Measurements from ENCODE around the gene C1orf21. TPM values are rescaled to one million over a fixed set of nuclear protein-coding genes. Genes with fewer than 3 reads are reported as not detected.

The C1orf21 gene
- total and polyA plus RNA-seq, 7 experiments from 2014 or later, result 0.46 to 8.5 (median 1.7) TPM; not detected in 2

- Histone ChIP-seq H3K4me3 (ENCODE audit: low read length) (no peak overlapping the region), H3K4me1 (ENCODE audit: control insufficient read depth in 2 of 2, insufficient read depth in 2 of 2, low read length in 2 of 2) (no peaks in the 10 kb centered on the region), H3K9me3 (ENCODE audit: control insufficient read depth in 2 of 3, low read length in 3 of 3) (no peaks in the 10 kb centered on the region), H3K27ac (ENCODE audit: low read depth, low read length) (no peak overlapping the region), H3K36me3 (ENCODE audit: control insufficient read depth in 2 of 3, insufficient read depth in 3 of 3, low read length in 3 of 3) (no peaks in the 10 kb centered on the region), H3K27me3 (ENCODE audit: control insufficient read depth in 2 of 2, insufficient read depth in 2 of 2, low read length in 2 of 2) (no peaks in the 10 kb centered on the region)
- Mint-ChIP-seq H3K27ac (no peak overlapping the region), H3K4me1 (peaks cover 0 to 2% (median 0%) of the 10 kb centered on the region in 7 donors), H3K36me3 (no peaks in the 10 kb centered on the region), H3K27me3 (peaks cover 0 to 7% (median 0%) of the 10 kb centered on the region in 5 donors), H3K9me3 (peaks cover 0 to 4% (median 0%) of the 10 kb centered on the region in 11 donors), H3K4me3 (no peak overlapping the region)
- CTCF ChIA-PET, result no interaction called here
- POLR2A ChIA-PET, result no interaction called here
- intact Hi-C loops (cut with micrococcal nuclease), result no loop called here
- ATAC-seq (no peak), DNase-seq (no peak)
Observed at GRCh38 chr1:184433956-184434502, 47.2 kb downstream of the C1orf21 start.

GRCh38 chr1:184437291-184437690, 50.5 kb downstream of the C1orf21 start:
- peaks cover 0 to 2% (median 0%) of the 10 kb centered on the region in 11 donors for H3K9me3 Mint-ChIP-seq
- H3K4me3 Mint-ChIP-seq, result no peak overlapping the region
- H3K36me3 ChIP-seq (ENCODE audit: control insufficient read depth in 2 of 3, insufficient read depth in 3 of 3, low read length in 3 of 3), result no peaks in the 10 kb centered on the region
- H3K27me3 ChIP-seq (ENCODE audit: control insufficient read depth in 2 of 2, insufficient read depth in 2 of 2, low read length in 2 of 2), result no peaks in the 10 kb centered on the region
- no peak overlapping the region for H3K27ac Mint-ChIP-seq
- ChIA-PET POLR2A (no interaction called here), CTCF (no interaction called here)
- no peak overlapping the region for H3K4me3 ChIP-seq (ENCODE audit: low read length)
- no peaks in the 10 kb centered on the region for H3K4me1 ChIP-seq (ENCODE audit: control insufficient read depth in 2 of 2, insufficient read depth in 2 of 2, low read length in 2 of 2)
- no peaks in the 10 kb centered on the region for H3K36me3 Mint-ChIP-seq
- no peak overlapping the region for H3K27ac ChIP-seq (ENCODE audit: low read depth, low read length)
- no peak for ATAC-seq
- intact Hi-C loops (cut with micrococcal nuclease), result no loop called here
- no peaks in the 10 kb centered on the region for H3K9me3 ChIP-seq (ENCODE audit: control insufficient read depth in 2 of 3, low read length in 3 of 3)
- H3K4me1 Mint-ChIP-seq, result peaks cover 0 to 4% (median 0%) of the 10 kb centered on the region in 7 donors
- peaks cover 0 to 4% (median 0%) of the 10 kb centered on the region in 5 donors for H3K27me3 Mint-ChIP-seq
- no peak for DNase-seq

GRCh38 chr1:184438363-184438762, 51.5 kb downstream of the C1orf21 start:
- Histone ChIP-seq H3K4me1 (ENCODE audit: control insufficient read depth in 2 of 2, insufficient read depth in 2 of 2, low read length in 2 of 2) (no peaks in the 10 kb centered on the region), H3K9me3 (ENCODE audit: control insufficient read depth in 2 of 3, low read length in 3 of 3) (no peaks in the 10 kb centered on the region), H3K27ac (ENCODE audit: low read depth, low read length) (no peak overlapping the region), H3K27me3 (ENCODE audit: control insufficient read depth in 2 of 2, insufficient read depth in 2 of 2, low read length in 2 of 2) (no peaks in the 10 kb centered on the region), H3K4me3 (ENCODE audit: low read length) (no peak overlapping the region), H3K36me3 (ENCODE audit: control insufficient read depth in 2 of 3, insufficient read depth in 3 of 3, low read length in 3 of 3) (no peaks in the 10 kb centered on the region)
- intact Hi-C loops (cut with micrococcal nuclease), result no loop called here
- ATAC-seq (no peak), DNase-seq (no peak)
- H3K36me3 Mint-ChIP-seq, result no peaks in the 10 kb centered on the region
- no peak overlapping the region for H3K27ac Mint-ChIP-seq
- peaks cover 0 to 4% (median 0%) of the 10 kb centered on the region in 7 donors for H3K4me1 Mint-ChIP-seq
- no peak overlapping the region for H3K4me3 Mint-ChIP-seq
- H3K27me3 Mint-ChIP-seq, result peaks cover 0 to 4% (median 0%) of the 10 kb centered on the region in 5 donors
- ChIA-PET CTCF (no interaction called here), POLR2A (no interaction called here)
- H3K9me3 Mint-ChIP-seq, result no peaks in the 10 kb centered on the region

GRCh38 chr1:184442260-184442659, 55.4 kb downstream of the C1orf21 start:
- Histone ChIP-seq H3K27ac (ENCODE audit: low read depth, low read length) (no peak overlapping the region), H3K27me3 (ENCODE audit: control insufficient read depth in 2 of 2, insufficient read depth in 2 of 2, low read length in 2 of 2) (no peaks in the 10 kb centered on the region), H3K36me3 (ENCODE audit: control insufficient read depth in 2 of 3, insufficient read depth in 3 of 3, low read length in 3 of 3) (no peaks in the 10 kb centered on the region), H3K4me1 (ENCODE audit: control insufficient read depth in 2 of 2, insufficient read depth in 2 of 2, low read length in 2 of 2) (no peaks in the 10 kb centered on the region), H3K9me3 (ENCODE audit: control insufficient read depth in 2 of 3, low read length in 3 of 3) (no peaks in the 10 kb centered on the region), H3K4me3 (ENCODE audit: low read length) (no peak overlapping the region)
- ATAC-seq, result no peak
- CTCF ChIA-PET, result no interaction called here
- Mint-ChIP-seq H3K27ac (no peak overlapping the region), H3K4me1 (peaks cover 0 to 3% (median 0%) of the 10 kb centered on the region in 7 donors), H3K4me3 (no peak overlapping the region), H3K9me3 (peaks cover 0 to under 1% (median 0%) of the 10 kb centered on the region in 11 donors), H3K36me3 (no peaks in the 10 kb centered on the region), H3K27me3 (peaks cover 0 to 4% (median 0%) of the 10 kb centered on the region in 5 donors)
- no peak for DNase-seq
- POLR2A ChIA-PET, result no interaction called here
- intact Hi-C loops (cut with micrococcal nuclease), result no loop called here

- DNase-seq, result no peak
- Histone ChIP-seq H3K4me1 (ENCODE audit: control insufficient read depth in 2 of 2, insufficient read depth in 2 of 2, low read length in 2 of 2) (no peaks in the 10 kb centered on the region), H3K36me3 (ENCODE audit: control insufficient read depth in 2 of 3, insufficient read depth in 3 of 3, low read length in 3 of 3) (no peaks in the 10 kb centered on the region), H3K27ac (ENCODE audit: low read depth, low read length) (no peak overlapping the region), H3K27me3 (ENCODE audit: control insufficient read depth in 2 of 2, insufficient read depth in 2 of 2, low read length in 2 of 2) (no peaks in the 10 kb centered on the region), H3K4me3 (ENCODE audit: low read length) (no peak overlapping the region), H3K9me3 (ENCODE audit: control insufficient read depth in 2 of 3, low read length in 3 of 3) (no peaks in the 10 kb centered on the region)
- H3K36me3 Mint-ChIP-seq, result no peaks in the 10 kb centered on the region
- ChIA-PET POLR2A (no interaction called here), CTCF (no interaction called here)
- H3K27ac Mint-ChIP-seq, result no peak overlapping the region
- peaks cover 0 to 4% (median 0%) of the 10 kb centered on the region in 5 donors for H3K27me3 Mint-ChIP-seq
- no peak for ATAC-seq
- peaks cover 0 to 3% (median 0%) of the 10 kb centered on the region in 7 donors for H3K4me1 Mint-ChIP-seq
- intact Hi-C loops (cut with micrococcal nuclease), result no loop called here
- peaks cover 0 to 2% (median 0%) of the 10 kb centered on the region in 11 donors for H3K9me3 Mint-ChIP-seq
- H3K4me3 Mint-ChIP-seq, result no peak overlapping the region
Observed at GRCh38 chr1:184443201-184443600, 56.4 kb downstream of the C1orf21 start.

- ATAC-seq (no peak), DNase-seq (no peak)
- Mint-ChIP-seq H3K4me1 (peaks cover 0 to 3% (median 0%) of the 10 kb centered on the region in 7 donors), H3K27me3 (peaks cover 0 to 4% (median 0%) of the 10 kb centered on the region in 5 donors), H3K9me3 (peaks cover 0 to 2% (median 0%) of the 10 kb centered on the region in 11 donors), H3K4me3 (no peak overlapping the region), H3K27ac (no peak overlapping the region), H3K36me3 (no peaks in the 10 kb centered on the region)
- H3K36me3 ChIP-seq (ENCODE audit: control insufficient read depth in 2 of 3, insufficient read depth in 3 of 3, low read length in 3 of 3), result no peaks in the 10 kb centered on the region
- no peaks in the 10 kb centered on the region for H3K9me3 ChIP-seq (ENCODE audit: control insufficient read depth in 2 of 3, low read length in 3 of 3)
- intact Hi-C loops (cut with micrococcal nuclease), result no loop called here
- H3K27me3 ChIP-seq (ENCODE audit: control insufficient read depth in 2 of 2, insufficient read depth in 2 of 2, low read length in 2 of 2), result no peaks in the 10 kb centered on the region
- H3K4me1 ChIP-seq (ENCODE audit: control insufficient read depth in 2 of 2, insufficient read depth in 2 of 2, low read length in 2 of 2), result no peaks in the 10 kb centered on the region
- ChIA-PET CTCF (no interaction called here), POLR2A (no interaction called here)
- no peak overlapping the region for H3K27ac ChIP-seq (ENCODE audit: low read depth, low read length)
- H3K4me3 ChIP-seq (ENCODE audit: low read length), result no peak overlapping the region
Observed at GRCh38 chr1:184443624-184444023, 56.8 kb downstream of the C1orf21 start.

GRCh38 chr1:184445997-184446396, 59.2 kb downstream of the C1orf21 start:
- H3K4me1 ChIP-seq (ENCODE audit: control insufficient read depth in 2 of 2, insufficient read depth in 2 of 2, low read length in 2 of 2), result no peaks in the 10 kb centered on the region
- POLR2A ChIA-PET, result no interaction called here
- Mint-ChIP-seq H3K36me3 (no peaks in the 10 kb centered on the region), H3K9me3 (peaks cover 0 to 2% (median 0%) of the 10 kb centered on the region in 11 donors), H3K27me3 (peaks cover 0 to 4% (median 0%) of the 10 kb centered on the region in 5 donors), H3K27ac (no peak overlapping the region), H3K4me1 (peaks cover 0 to 1% (median 0%) of the 10 kb centered on the region in 7 donors), H3K4me3 (no peak overlapping the region)
- intact Hi-C loops (cut with micrococcal nuclease), result no loop called here
- CTCF ChIA-PET, result no interaction called here
- no peaks in the 10 kb centered on the region for H3K9me3 ChIP-seq (ENCODE audit: control insufficient read depth in 2 of 3, low read length in 3 of 3)
- DNase-seq (no peak), ATAC-seq (no peak)
- no peak overlapping the region for H3K4me3 ChIP-seq (ENCODE audit: low read length)
- H3K27ac ChIP-seq (ENCODE audit: low read depth, low read length), result no peak overlapping the region
- H3K27me3 ChIP-seq (ENCODE audit: control insufficient read depth in 2 of 2, insufficient read depth in 2 of 2, low read length in 2 of 2), result no peaks in the 10 kb centered on the region
- H3K36me3 ChIP-seq (ENCODE audit: control insufficient read depth in 2 of 3, insufficient read depth in 3 of 3, low read length in 3 of 3), result no peaks in the 10 kb centered on the region
